NCI-H2107 treated with DMSO at 0.1 percent for 48 hours (cell line): ENCODE results near the gene PRKCZ.

ENCODE experiments used
- DNase-seq: peaks from one replicate; lab custom pipeline; 2025; ENCODE audit not compliant: unreplicated experiment; lab: John Stamatoyannopoulos, UW

Gene PRKCZ

GRCh38 chr1:2045468-2046173 lies 4.6 kb upstream of the PRKCZ start:
- no peak for DNase-seq

GRCh38 chr1:2046174-2046917 lies 3.9 kb upstream of the PRKCZ start:
- DNase-seq = no peak

- no peak for DNase-seq
Observed at GRCh38 chr1:2046953-2047748, 3.1 kb upstream of the PRKCZ start.

- no peak for DNase-seq
Observed at GRCh38 chr1:2047749-2048729, 2.2 kb upstream of the PRKCZ start.

- no peak for DNase-seq
Observed at GRCh38 chr1:2049225-2049717, 940 bp upstream of the PRKCZ start.

GRCh38 chr1:2050461-2050792 lies 216 bp downstream of the PRKCZ start:
- no peak for DNase-seq

- no peak for DNase-seq
Observed at GRCh38 chr1:2050793-2051682, 827 bp downstream of the PRKCZ start.

- DNase-seq = no peak
Observed at GRCh38 chr1:2052054-2052679, 2.0 kb downstream of the PRKCZ start.

GRCh38 chr1:2052756-2053155 lies 2.5 kb downstream of the PRKCZ start:
- no peak for DNase-seq

GRCh38 chr1:2053217-2053616 lies 3.0 kb downstream of the PRKCZ start:
- DNase-seq = no peak

GRCh38 chr1:2053784-2054376 lies 3.7 kb downstream of the PRKCZ start:
- no peak for DNase-seq

- DNase-seq = no peak
Observed at GRCh38 chr1:2054560-2054959, 4.3 kb downstream of the PRKCZ start.

GRCh38 chr1:2055911-2056575 lies 5.8 kb downstream of the PRKCZ start:
- no peak for DNase-seq

GRCh38 chr1:2056955-2057590 lies 6.9 kb downstream of the PRKCZ start:
- DNase-seq = no peak

GRCh38 chr1:2059290-2059953 lies 9.2 kb downstream of the PRKCZ start:
- DNase-seq = no peak

- DNase-seq = no peak
Observed at GRCh38 chr1:2060072-2060471, 9.9 kb downstream of the PRKCZ start.

GRCh38 chr1:2060535-2060934 lies 10.3 kb downstream of the PRKCZ start:
- no peak for DNase-seq
